Trophoblast cell (in vitro differentiated cells and primary cell): ENCODE results near the gene RPS6KA4.

Experiments used
- DNase-seq, 2 donors: peaks; one replicate each; pipeline ENCODE4 v3.0.0-alpha.2; 2016
- H2AFZ ChIP-seq: 2 replicates; pipeline ENCODE4 v1.6.1; 2013; ENCODE audit warnings: low read length, moderate library complexity, mild to moderate bottlenecking; ENCODE audit not compliant: insufficient read depth, poor library complexity
- H2AK5ac ChIP-seq: 2 replicates; pipeline ENCODE4 v1.6.1; 2013; ENCODE audit warnings: mild to moderate bottlenecking, low read length
- H2BK120ac ChIP-seq: 2 replicates; pipeline ENCODE4 v1.6.1; 2013; ENCODE audit warnings: low read length, mild to moderate bottlenecking, moderate library complexity; ENCODE audit not compliant: insufficient read depth, poor library complexity
- H2BK12ac ChIP-seq: 2 replicates; pipeline ENCODE4 v1.6.1; 2013; ENCODE audit warnings: mild to moderate bottlenecking, low read length, moderate library complexity
- H2BK5ac ChIP-seq: 2 replicates; pipeline ENCODE4 v1.6.1; 2013; ENCODE audit warnings: low read length, low read depth, moderate library complexity, mild to moderate bottlenecking; ENCODE audit not compliant: poor library complexity
- H3K14ac ChIP-seq: 2 replicates; pipeline ENCODE4 v1.6.1; 2013; ENCODE audit warnings: mild to moderate bottlenecking, low read length
- H3K18ac ChIP-seq: 2 replicates; pipeline ENCODE4 v1.6.1; 2013; ENCODE audit warnings: mild to moderate bottlenecking, low read length
- H3K23ac ChIP-seq: 2 replicates; pipeline ENCODE4 v1.6.1; 2013; ENCODE audit warnings: low read length
- H3K27ac ChIP-seq: 2 replicates; pipeline ENCODE4 v1.5.1; 2013; ENCODE audit warnings: low read depth, mild to moderate bottlenecking, inconsistent platforms, low read length, moderate library complexity
- H3K27me3 ChIP-seq: 2 replicates; pipeline ENCODE4 v1.6.1; 2013; ENCODE audit warnings: inconsistent platforms, mild to moderate bottlenecking, low read length, moderate library complexity; ENCODE audit not compliant: insufficient read depth
- H3K36me3 ChIP-seq, 2 experiments: 1 replicate in 1 of 2; 2 replicates in 1 of 2; pipeline ENCODE4 v1.6.1; 2013; ENCODE audit warnings: low read length in 2 of 2, mild to moderate bottlenecking in 2 of 2, moderate library complexity in 1 of 2; ENCODE audit not compliant: insufficient read depth in 2 of 2, control insufficient read depth in 1 of 2
- H3K4ac ChIP-seq: 2 replicates; pipeline ENCODE4 v1.6.1; 2013; ENCODE audit warnings: low read depth, mild to moderate bottlenecking, low read length, moderate library complexity
- H3K4me1 ChIP-seq, 2 experiments: 1 replicate in 1 of 2; 2 replicates in 1 of 2; pipeline ENCODE4 v1.6.1; 2013; ENCODE audit warnings: low read length in 2 of 2, mild to moderate bottlenecking in 2 of 2, moderate library complexity in 1 of 2; ENCODE audit not compliant: insufficient read depth in 2 of 2, control insufficient read depth in 1 of 2
- H3K4me2 ChIP-seq: 2 replicates; pipeline ENCODE4 v1.6.1; 2013; ENCODE audit warnings: inconsistent platforms, mild to moderate bottlenecking, low read length, moderate library complexity
- H3K4me3 ChIP-seq: 2 replicates; pipeline ENCODE4 v1.5.1; 2013; ENCODE audit warnings: mild to moderate bottlenecking, low read depth, low read length, inconsistent platforms
- H3K79me1 ChIP-seq: one replicate; pipeline ENCODE4 v1.6.1; 2013; ENCODE audit warnings: low read length
- H3K79me2 ChIP-seq: 2 replicates; pipeline ENCODE4 v1.6.1; 2013; ENCODE audit warnings: low read length, mild to moderate bottlenecking; ENCODE audit not compliant: control insufficient read depth, insufficient read depth, poor library complexity
- H3K9ac ChIP-seq: 2 replicates; pipeline ENCODE4 v1.6.1; 2013; ENCODE audit warnings: mild to moderate bottlenecking, low read length
- H3K9me3 ChIP-seq: 2 replicates; pipeline ENCODE4 v1.6.1; 2013; ENCODE audit warnings: low read depth, mild to moderate bottlenecking, control low read depth, inconsistent platforms, low read length; ENCODE audit not compliant: insufficient read depth
- H4K12ac ChIP-seq: 2 replicates; pipeline ENCODE4 v1.6.1; 2013; ENCODE audit warnings: low read depth, mild to moderate bottlenecking, low read length, moderate library complexity
- H4K8ac ChIP-seq: 2 replicates; pipeline ENCODE4 v1.6.1; 2013; ENCODE audit warnings: low read depth, mild to moderate bottlenecking, low read length, moderate library complexity
- H4K91ac ChIP-seq: one replicate; pipeline ENCODE4 v1.6.1; 2013; ENCODE audit warnings: low read depth, mild to moderate bottlenecking, low read length, moderate library complexity
- WGBS: extraction: QIAGEN DNeasy Blood & Tissue Kit; methylation state at CpG from one replicate; pipeline ENCODE4 v1.1.7; 2013; ENCODE audit warnings: missing lambda C conversion rate; ENCODE audit not compliant: insufficient read length, insufficient coverage; ENCODE audit errors: extremely low coverage; 5-methylcytosine and 5-hydroxymethylcytosine counted together

Gene RPS6KA4

DNA sequence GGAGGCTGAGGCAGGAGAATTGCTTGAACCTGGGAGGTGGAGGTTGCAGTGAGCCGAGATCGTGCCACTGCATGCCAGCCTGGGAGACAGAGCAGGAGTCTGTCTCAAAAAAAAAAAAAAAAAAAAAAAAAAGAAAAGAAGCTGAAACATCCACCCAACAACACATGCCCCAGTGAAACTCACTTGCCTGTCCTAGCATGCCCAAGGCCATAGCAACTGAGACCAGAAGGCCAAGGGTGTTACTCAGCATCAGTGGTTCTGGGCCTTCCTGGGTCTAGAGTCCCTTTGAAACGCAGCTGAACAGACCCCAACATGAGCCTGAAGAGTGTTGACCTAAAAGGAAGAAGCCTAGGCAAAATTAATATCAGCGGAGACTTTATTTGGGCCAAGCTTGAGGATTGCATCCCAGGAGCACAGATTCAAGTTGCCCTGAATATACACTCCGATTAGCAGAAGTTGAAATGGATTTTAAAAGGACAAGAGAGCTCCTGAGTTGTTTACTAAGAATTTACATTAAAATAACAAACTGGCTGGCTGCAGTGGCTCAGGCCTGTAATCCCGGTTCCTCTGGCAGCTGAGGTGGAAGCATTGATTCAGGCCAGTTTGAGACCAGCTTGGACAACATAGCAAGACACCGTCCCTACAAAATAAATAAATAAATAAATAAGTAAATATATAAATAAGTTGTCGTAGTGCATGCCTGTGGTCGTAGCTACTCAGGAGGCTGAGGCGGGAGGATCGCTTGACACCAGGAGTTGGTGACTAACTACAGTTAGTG, 34.1 kb upstream of the RPS6KA4 start:
- no peak overlapping the region for H3K4me2 ChIP-seq
- H3K27ac ChIP-seq = peak overlapping the region; percentile 31
- H3K18ac ChIP-seq = no peak overlapping the region
- H4K12ac ChIP-seq = no peak overlapping the region
- no peak overlapping the region for H3K4me3 ChIP-seq
- H3K79me2 ChIP-seq = no peaks in the 10 kb centered on the region
- no peak overlapping the region for H2AK5ac ChIP-seq
- no peak overlapping the region for H2BK12ac ChIP-seq
- H2AFZ ChIP-seq = no peak overlapping the region
- no peak overlapping the region for H2BK120ac ChIP-seq
- peaks cover 25 to 30% of the 10 kb centered on the region in 2 experiments for H3K36me3 ChIP-seq
- no CpG with 5 or more reads among the region's 11 CpGs for WGBS
- no peak overlapping the region for H3K4ac ChIP-seq
- peak in 1 of 2 donors; percentile 62 for DNase-seq
- no peak overlapping the region for H3K14ac ChIP-seq
- H3K9ac ChIP-seq = no peak overlapping the region
- no peaks in the 10 kb centered on the region for H3K9me3 ChIP-seq
- peaks cover 11 to 19% of the 10 kb centered on the region in 2 experiments for H3K4me1 ChIP-seq
- no peak overlapping the region for H4K91ac ChIP-seq
- no peak overlapping the region for H3K23ac ChIP-seq
- H3K27me3 ChIP-seq = no peaks in the 10 kb centered on the region
- no peaks in the 10 kb centered on the region for H3K79me1 ChIP-seq
- H4K8ac ChIP-seq = no peak overlapping the region
- H2BK5ac ChIP-seq = no peak overlapping the region

DNA sequence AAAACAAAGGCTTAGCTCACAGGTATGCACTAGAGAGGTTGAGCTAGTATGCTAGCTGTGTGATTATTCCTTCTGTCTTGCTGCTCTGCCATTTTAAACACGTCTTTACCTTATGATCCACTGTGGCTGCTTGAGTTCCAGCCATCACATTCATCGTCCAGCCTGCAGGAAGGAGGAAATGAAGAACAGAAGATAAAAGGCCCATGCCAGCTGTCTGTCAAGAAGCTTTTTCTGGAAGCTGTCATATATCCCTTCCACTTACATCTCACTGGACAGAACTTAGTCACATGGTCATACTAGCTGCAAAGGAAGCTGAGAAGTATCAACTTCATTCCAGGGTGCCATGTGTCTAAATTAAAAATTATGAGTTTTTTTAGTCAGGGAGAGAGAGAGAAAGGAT, 31.6 kb upstream of the RPS6KA4 start:
- Histone ChIP-seq H3K9me3 (no peaks in the 10 kb centered on the region), H3K9ac (no peak overlapping the region), H3K23ac (no peak overlapping the region), H3K4ac (no peak overlapping the region), H4K8ac (no peak overlapping the region), H2AFZ (no peak overlapping the region), H3K14ac (no peak overlapping the region), H4K12ac (no peak overlapping the region), H3K79me2 (no peaks in the 10 kb centered on the region), H3K79me1 (no peaks in the 10 kb centered on the region), H2BK12ac (no peak overlapping the region), H3K18ac (no peak overlapping the region), H2BK5ac (no peak overlapping the region), H2AK5ac (no peak overlapping the region), H3K4me1 (peaks cover 11 to 17% of the 10 kb centered on the region in 2 experiments), H3K27me3 (no peaks in the 10 kb centered on the region), H4K91ac (no peak overlapping the region), H3K27ac (no peak overlapping the region), H3K36me3 (peaks cover 8 to 11% of the 10 kb centered on the region in 2 experiments), H3K4me3 (no peak overlapping the region), H2BK120ac (no peak overlapping the region), H3K4me2 (no peak overlapping the region)
- no peak for DNase-seq
- WGBS = no CpG with 5 or more reads among the region's 2 CpGs

DNA sequence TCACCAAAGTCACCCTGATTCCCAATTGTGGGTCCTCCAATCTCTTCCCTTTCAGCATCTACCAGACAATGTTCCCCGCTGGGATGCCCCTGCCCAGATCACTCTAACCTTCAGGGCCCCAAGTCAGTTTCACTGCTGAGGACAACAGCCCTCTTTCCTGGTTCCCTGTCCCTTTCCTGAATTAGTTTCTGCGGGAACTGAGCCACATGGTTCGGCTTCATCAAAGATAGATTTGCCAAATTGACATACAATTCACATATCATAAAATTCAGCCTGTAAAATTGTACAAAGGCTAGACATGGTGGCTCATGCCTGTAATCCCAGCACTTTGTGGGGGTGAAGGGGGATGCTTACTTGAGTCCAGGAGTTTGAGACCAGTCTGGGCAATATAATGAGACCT, 31.0 kb upstream of the RPS6KA4 start:
- Histone ChIP-seq H3K79me1 (no peaks in the 10 kb centered on the region), H3K4me1 (peaks cover 7 to 11% of the 10 kb centered on the region in 2 experiments), H3K4me2 (no peak overlapping the region), H3K14ac (no peak overlapping the region), H4K12ac (no peak overlapping the region), H4K8ac (no peak overlapping the region), H4K91ac (no peak overlapping the region), H2AFZ (no peak overlapping the region), H3K79me2 (no peaks in the 10 kb centered on the region), H2BK12ac (no peak overlapping the region), H3K9me3 (no peaks in the 10 kb centered on the region), H3K36me3 (peaks cover 2 to 5% of the 10 kb centered on the region in 2 experiments), H2BK5ac (no peak overlapping the region), H3K9ac (no peak overlapping the region), H2AK5ac (no peak overlapping the region), H3K27ac (no peak overlapping the region), H3K23ac (no peak overlapping the region), H3K27me3 (no peaks in the 10 kb centered on the region), H3K4me3 (no peak overlapping the region), H2BK120ac (no peak overlapping the region), H3K4ac (no peak overlapping the region), H3K18ac (no peak overlapping the region)
- no peak for DNase-seq
- WGBS = no CpG with 5 or more reads among the region's 3 CpGs

DNA sequence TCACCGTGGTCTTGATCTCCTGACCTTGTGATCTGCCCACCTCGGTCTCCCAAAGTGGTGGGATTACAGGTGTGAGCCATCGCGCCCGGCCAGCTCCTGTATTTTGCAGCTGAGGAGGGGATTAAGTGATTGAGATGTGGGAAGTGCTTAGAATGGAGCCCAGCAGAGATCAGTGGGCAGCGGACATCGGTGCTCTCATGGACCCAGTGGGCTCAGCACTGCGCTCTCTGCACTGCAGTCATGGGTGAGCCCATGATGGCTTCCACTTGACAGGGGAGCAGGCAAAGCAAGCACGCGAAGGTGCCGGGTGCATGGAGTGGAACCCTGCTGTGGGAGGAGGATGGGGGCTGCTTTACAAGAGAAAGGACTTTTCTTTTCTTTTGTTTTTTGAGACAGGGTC, 28.1 kb upstream of the RPS6KA4 start:
- H4K12ac ChIP-seq = no peak overlapping the region
- no peak overlapping the region for H4K8ac ChIP-seq
- no peak overlapping the region for H3K18ac ChIP-seq
- no peak overlapping the region for H2BK12ac ChIP-seq
- no peak overlapping the region for H2BK120ac ChIP-seq
- H3K27me3 ChIP-seq = no peaks in the 10 kb centered on the region
- no peak overlapping the region for H3K23ac ChIP-seq
- no peak overlapping the region for H3K4me2 ChIP-seq
- no peak overlapping the region for H2BK5ac ChIP-seq
- no CpG with 5 or more reads among the region's 11 CpGs for WGBS
- H3K4me3 ChIP-seq = no peak overlapping the region
- DNase-seq = no peak
- no peaks in the 10 kb centered on the region for H3K36me3 ChIP-seq
- H3K14ac ChIP-seq = no peak overlapping the region
- H2AFZ ChIP-seq = no peak overlapping the region
- no peak overlapping the region for H3K27ac ChIP-seq
- no peak overlapping the region for H3K4ac ChIP-seq
- no peak overlapping the region for H3K9ac ChIP-seq
- H2AK5ac ChIP-seq = no peak overlapping the region
- no peaks in the 10 kb centered on the region for H3K79me1 ChIP-seq
- H3K9me3 ChIP-seq = no peaks in the 10 kb centered on the region
- no peak overlapping the region for H4K91ac ChIP-seq
- peaks cover 5 to 8% of the 10 kb centered on the region in 2 experiments for H3K4me1 ChIP-seq
- no peaks in the 10 kb centered on the region for H3K79me2 ChIP-seq
